GM12864 (cell line): Measurements from ENCODE around the gene ZNF774.

Experiments
- DNase-seq: peaks from one replicate; pipeline ENCODE4 v3.0.0-alpha.2; 2011; ENCODE audit warnings: low read depth
- H3K4me3 ChIP-seq: 2 replicates; pipeline ENCODE4 v1.5.1; 2011; ENCODE audit warnings: mild to moderate bottlenecking, low read depth, low read length, control low read depth
- CTCF ChIP-seq: IDR thresholded peaks from 2 replicates; pipeline ENCODE4 v1.5.1; 2011; ENCODE audit warnings: low read depth, mild to moderate bottlenecking, moderate library complexity, low read length, control low read depth, inconsistent platforms; ENCODE audit errors: missing control alignments

The ZNF774 gene

DNA sequence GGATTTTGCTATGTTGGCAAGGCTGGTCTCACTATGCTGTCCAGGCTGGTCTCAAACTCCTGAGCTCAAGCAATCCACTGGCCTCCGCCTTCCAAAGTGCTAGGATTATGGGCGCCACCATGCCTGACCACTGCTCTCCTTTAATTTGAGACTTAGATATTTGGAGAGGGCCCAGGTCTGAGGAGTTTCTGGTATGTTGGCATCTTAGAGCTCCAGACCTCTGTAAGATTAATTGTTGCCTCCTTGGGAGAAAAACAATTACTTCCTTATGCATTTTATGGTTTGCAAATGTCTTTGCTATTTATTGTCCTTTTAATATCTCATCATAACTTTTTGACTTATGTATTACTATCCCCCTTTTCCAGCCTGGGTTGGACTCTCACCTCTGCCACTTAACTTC lies 2.9 kb downstream of the ZNF774 start:
- DNase-seq = no peak
- no peak overlapping the region for H3K4me3 ChIP-seq
- no peak for TF ChIP-seq CTCF

DNA sequence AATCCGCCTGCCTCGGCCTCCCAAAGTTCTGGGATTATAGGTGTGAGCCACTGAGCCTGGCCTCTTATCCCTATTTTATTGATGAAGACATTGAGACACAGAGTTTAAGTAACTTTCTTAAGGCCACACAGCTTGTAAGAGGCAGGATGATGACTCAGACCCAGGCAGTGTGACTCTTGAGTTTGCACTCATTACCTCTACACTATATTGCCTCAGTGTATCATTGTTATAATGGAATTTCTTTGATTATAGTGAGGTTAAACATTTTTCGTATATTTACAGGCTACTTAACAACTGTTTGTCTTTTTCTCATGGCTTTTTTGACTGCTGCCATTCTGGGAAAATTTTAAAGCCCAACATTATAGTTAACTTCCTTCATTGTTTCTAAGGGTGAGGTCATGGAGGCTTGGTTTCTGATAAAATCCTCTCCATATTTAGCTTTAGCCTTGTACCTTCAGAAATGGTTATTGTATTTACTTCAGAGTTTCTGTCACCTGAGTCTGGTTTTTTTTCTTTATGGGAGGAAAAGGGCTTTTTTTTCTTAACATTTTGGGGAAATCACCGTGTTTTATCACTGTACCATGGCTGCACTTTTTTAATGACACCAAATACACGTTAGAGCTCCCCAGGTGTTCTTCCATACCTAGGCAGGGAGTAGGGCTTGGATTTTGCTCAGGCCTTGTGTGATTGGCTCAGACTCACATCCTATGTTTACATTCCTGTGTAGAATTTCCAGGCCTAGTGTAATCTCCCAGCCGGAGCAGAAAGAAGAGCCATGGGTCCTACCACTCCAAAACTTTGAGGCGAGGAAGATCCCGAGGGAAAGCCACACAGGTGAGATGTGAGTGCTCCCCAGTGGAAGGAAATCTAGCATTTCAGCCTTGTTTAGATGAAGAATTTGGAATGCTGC lies 6.3 kb downstream of the ZNF774 start:
- no peak for TF ChIP-seq CTCF
- no peak overlapping the region for H3K4me3 ChIP-seq
- DNase-seq = no peak

DNA sequence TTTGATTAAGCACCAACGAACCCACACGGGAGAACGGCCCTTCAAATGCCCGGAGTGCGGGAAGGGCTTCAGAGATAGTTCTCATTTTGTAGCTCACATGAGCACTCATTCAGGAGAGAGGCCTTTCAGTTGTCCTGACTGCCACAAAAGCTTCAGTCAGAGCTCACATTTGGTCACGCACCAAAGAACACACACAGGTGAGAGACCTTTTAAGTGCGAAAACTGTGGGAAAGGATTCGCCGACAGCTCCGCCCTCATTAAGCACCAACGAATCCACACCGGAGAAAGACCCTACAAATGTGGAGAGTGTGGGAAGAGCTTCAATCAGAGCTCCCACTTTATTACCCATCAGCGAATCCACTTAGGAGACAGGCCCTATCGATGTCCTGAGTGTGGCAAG lies 8.7 kb downstream of the ZNF774 start:
- no peak overlapping the region for H3K4me3 ChIP-seq
- DNase-seq = no peak
- TF ChIP-seq CTCF = no peak

DNA sequence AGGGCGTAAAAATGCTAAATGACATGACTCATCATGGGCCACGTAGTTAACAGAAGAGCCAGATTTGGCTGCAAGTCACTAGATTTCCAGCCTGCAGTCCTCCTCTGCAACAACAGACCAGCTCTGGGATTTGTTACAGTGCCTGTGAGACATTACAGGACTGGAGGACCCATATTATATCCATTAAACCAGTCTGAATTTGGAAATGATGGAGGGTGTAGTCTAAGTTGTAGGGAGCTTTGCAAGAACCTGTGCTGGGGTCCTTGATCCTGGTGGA lies 10.8 kb downstream of the ZNF774 start:
- no peak for DNase-seq
- TF ChIP-seq CTCF = no peak

DNA sequence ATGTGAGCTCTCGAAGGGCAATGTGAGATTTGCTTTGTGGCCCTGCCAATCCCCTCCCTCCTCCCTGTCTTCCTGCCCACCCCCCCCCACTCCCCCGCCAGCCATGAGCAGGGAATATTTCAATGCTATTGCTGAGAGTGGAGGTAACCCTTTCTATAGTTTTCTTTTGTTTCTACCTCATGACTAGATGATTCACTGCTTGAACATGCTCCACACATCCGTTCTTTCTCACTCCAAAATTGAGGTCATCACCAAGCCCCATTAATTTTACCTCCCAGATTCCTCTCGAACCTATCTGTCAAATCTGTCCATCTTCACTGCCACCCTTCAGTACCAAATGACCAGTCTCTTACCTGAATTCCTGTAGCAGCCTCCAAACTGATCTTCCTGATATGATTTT lies 12.2 kb downstream of the ZNF774 start:
- no peak for DNase-seq

More for the DNA sequence above, 10.8 kb downstream of the ZNF774 start:
- H3K4me3 ChIP-seq = no peak overlapping the region

GRCh38 chr15:90365414-90366055 lies 13.5 kb downstream of the ZNF774 start:
- H3K4me3 ChIP-seq = no peak overlapping the region
- no peak for DNase-seq
- TF ChIP-seq CTCF = no peak

More for the DNA sequence above, 12.2 kb downstream of the ZNF774 start:
- TF ChIP-seq CTCF = no peak
- no peak overlapping the region for H3K4me3 ChIP-seq
